GM23248 (cell line): ENCODE data around the gene VSIG2. TPM values are rescaled to one million over a fixed set of nuclear protein-coding genes. Genes with fewer than 3 reads are reported as not detected.

Experiments
- DNase-seq: peaks from one replicate; pipeline ENCODE4 v3.0.0-alpha.2; 2015
- H2AFZ ChIP-seq: fragments of 200-600 bp; sonication (generic); 2 replicates; pipeline ENCODE4 v1.6.1; 2016; ENCODE audit warnings: antibody characterized with exemption
- H3F3A ChIP-seq: fragments of 200-600 bp; sonication (generic); 2 replicates; pipeline ENCODE4 v1.6.1; 2016; ENCODE audit warnings: mild to moderate bottlenecking, antibody characterized with exemption, mixed run types; ENCODE audit not compliant: insufficient read depth
- H3K27ac ChIP-seq: fragments of 200-600 bp; sonication (generic); 2 replicates; pipeline ENCODE4 v1.5.1; 2016; ENCODE audit warnings: mild to moderate bottlenecking
- H3K27me3 ChIP-seq: fragments of 200-600 bp; sonication (generic); replicated peaks from 2 replicates; pipeline ENCODE4 v1.6.1; 2016; ENCODE audit warnings: mild to moderate bottlenecking; ENCODE audit not compliant: insufficient read depth
- H3K36me3 ChIP-seq: fragments of 200-600 bp; sonication (generic); 2 replicates; pipeline ENCODE4 v1.6.1; 2016; ENCODE audit warnings: low read depth, mild to moderate bottlenecking
- H3K4me1 ChIP-seq: fragments of 200-600 bp; sonication (generic); 2 replicates; pipeline ENCODE4 v1.6.1; 2016; ENCODE audit warnings: mild to moderate bottlenecking; ENCODE audit not compliant: insufficient read depth
- H3K4me2 ChIP-seq: fragments of 200-600 bp; sonication (generic); one replicate; pipeline ENCODE4 v1.6.1; 2016; ENCODE audit warnings: mild to moderate bottlenecking; ENCODE audit not compliant: unreplicated experiment
- H3K4me3 ChIP-seq: fragments of 200-600 bp; sonication (generic); 2 replicates; pipeline ENCODE4 v1.5.1; 2016; ENCODE audit warnings: mild to moderate bottlenecking
- H3K79me2 ChIP-seq: fragments of 200-600 bp; sonication (generic); 2 replicates; pipeline ENCODE4 v1.6.1; 2016; ENCODE audit warnings: mild to moderate bottlenecking; ENCODE audit not compliant: insufficient read depth
- H3K9ac ChIP-seq: fragments of 200-600 bp; sonication (generic); 2 replicates; pipeline ENCODE4 v1.6.1; 2016; ENCODE audit warnings: mild to moderate bottlenecking
- H3K9me2 ChIP-seq: fragments of 200-600 bp; sonication (generic); 2 replicates; pipeline ENCODE4 v1.6.1; 2016; ENCODE audit warnings: mixed run types, mild to moderate bottlenecking, moderate library complexity; ENCODE audit not compliant: insufficient read depth
- H3K9me3 ChIP-seq: fragments of 200-600 bp; sonication (generic); one replicate; pipeline ENCODE4 v1.6.1; 2017; ENCODE audit warnings: low read depth
- H4K20me1 ChIP-seq: fragments of 200-600 bp; sonication (generic); 2 replicates; pipeline ENCODE4 v1.6.0; 2016; ENCODE audit not compliant: insufficient read depth
- EZH2 ChIP-seq: fragments of 200-600 bp; sonication (generic); IDR thresholded peaks from 2 replicates; pipeline ENCODE4 v1.6.1; 2018; ENCODE audit warnings: antibody characterized with exemption, mild to moderate bottlenecking; ENCODE audit not compliant: insufficient read depth, poor library complexity, severe bottlenecking
- EZH2phosphoT487 ChIP-seq: fragments of 200-600 bp; sonication (generic); IDR thresholded peaks from 2 replicates; pipeline ENCODE4 v1.6.1; 2018; ENCODE audit warnings: antibody characterized with exemption, moderate library complexity, mild to moderate bottlenecking, low read depth; ENCODE audit not compliant: insufficient read depth
- WGBS, 2 experiments: methylation state at CpG; one replicate each; pipeline ENCODE4 v1.1.6; 2015 to 2017; ENCODE audit warnings: low lambda C conversion rate in 2 of 2, low coverage in 1 of 2; ENCODE audit errors: missing lambda C conversion rate in 2 of 2; 5-methylcytosine and 5-hydroxymethylcytosine counted together
- in situ Hi-C: fragments of 300-500 bp; cut with MboI; formaldehyde crosslinking; loops from 2 replicates; pipeline ENCODE4 v1.15.0; 2020
- polyA plus RNA-seq: library from polyadenylated mRNA; unstranded; fragments of >200 nt; fragmentation: Nextera tagmentation; extraction: Ambion mirVana; gene quantifications from 2 replicates; pipeline ENCODE4 v1.2.1, GENCODE V29; 2016
- total RNA-seq: library from RNA; depleted of rRNA; stranded (reverse); fragments of >200 nt; shearing (Covaris generic); gene quantifications from 2 replicates; pipeline ENCODE4 v1.2.3, GENCODE V29; 2014; rRNA removed

VSIG2 gene
- total RNA-seq (not detected in 2 replicates), polyA plus RNA-seq (not detected in 2 replicates)

GRCh38 chr11:124751741-124752470, at the start of gene VSIG2:
Gene VSIG2 (minus strand): TSS chr11:124752255. CDS start chr11:124752137, 118 bp downstream.
- H3K9ac ChIP-seq: no peak within 1 kb of the TSS
- no peaks in the 10 kb centered on the region for H3F3A ChIP-seq
- no peak within 1 kb of the TSS for H3K27ac ChIP-seq
- H3K9me3 ChIP-seq: no peaks in the 10 kb centered on the region
- no peaks in the 10 kb centered on the region for H4K20me1 ChIP-seq
- TF ChIP-seq EZH2phosphoT487 (no peak), EZH2 (peak; percentile 14)
- H3K4me1 ChIP-seq: no peaks in the 10 kb centered on the region
- in situ Hi-C loops: no loop called here
- no peaks in the 10 kb centered on the region for H3K36me3 ChIP-seq
- H3K4me3 ChIP-seq: no peak within 1 kb of the TSS
- H3K4me2 ChIP-seq: no peak within 1 kb of the TSS
- no peak for DNase-seq
- peaks cover 40% of the 10 kb centered on the region for H3K27me3 ChIP-seq
- 11 to 19% methylated on average over 41 of the region's 42 CpGs for WGBS, 2 experiments
- H3K9me2 ChIP-seq: no peaks in the 10 kb centered on the region
- no peaks in the 10 kb centered on the region for H3K79me2 ChIP-seq
- H2AFZ ChIP-seq: no peak within 1 kb of the TSS

GRCh38 chr11:124801014-124801413, 49.0 kb upstream of the VSIG2 start:
- in situ Hi-C loops: no loop called here

GRCh38 chr11:124800226-124800929, 48.3 kb upstream of the VSIG2 start, which contains the start of gene MSANTD2:
Gene MSANTD2 (minus strand): TSS chr11:124800406. CDS start chr11:124800380, 26 bp downstream.
- no peak for TF ChIP-seq EZH2
- no peak for TF ChIP-seq EZH2phosphoT487
- Histone ChIP-seq H3K79me2 (peaks cover 47% of the 10 kb centered on the region), H3K27me3 (no peaks in the 10 kb centered on the region), H3K9me2 (no peaks in the 10 kb centered on the region), H3K9ac (peak within 1 kb of the TSS; percentile 92), H3K9me3 (no peaks in the 10 kb centered on the region), H3K4me2 (peak within 1 kb of the TSS; percentile 81), H3K36me3 (no peaks in the 10 kb centered on the region), H3K4me1 (peaks cover 26% of the 10 kb centered on the region), H2AFZ (peak within 1 kb of the TSS; percentile 85), H4K20me1 (peaks cover 12% of the 10 kb centered on the region), H3K4me3 (peak within 1 kb of the TSS; percentile 95), H3K27ac (peak within 1 kb of the TSS; percentile 91), H3F3A (peaks cover 23% of the 10 kb centered on the region)
- peak; percentile 90 for DNase-seq
- in situ Hi-C loops: no loop called here
- 1% methylated on average over 28 to 46 of the region's 62 CpGs for WGBS, 2 experiments

More at GRCh38 chr11:124801014-124801413, 49.0 kb upstream of the VSIG2 start:
- H3F3A ChIP-seq: peaks cover 23% of the 10 kb centered on the region
- peak overlapping the region; percentile 81 for H3K4me2 ChIP-seq
- H3K79me2 ChIP-seq: peaks cover 40% of the 10 kb centered on the region
- 1% methylated on average over 8 of the region's 8 CpGs for WGBS, 2 experiments
- peaks cover 26% of the 10 kb centered on the region for H3K4me1 ChIP-seq
- H3K4me3 ChIP-seq: peak overlapping the region; percentile 95
- peak; percentile 69 for DNase-seq
- H3K9ac ChIP-seq: peak overlapping the region; percentile 92
- H3K36me3 ChIP-seq: no peaks in the 10 kb centered on the region
- TF ChIP-seq EZH2phosphoT487: no peak
- no peak for TF ChIP-seq EZH2
- no peaks in the 10 kb centered on the region for H3K9me2 ChIP-seq
- peaks cover 12% of the 10 kb centered on the region for H4K20me1 ChIP-seq
- peak overlapping the region; percentile 91 for H3K27ac ChIP-seq
- H2AFZ ChIP-seq: peak overlapping the region; percentile 85
- no peaks in the 10 kb centered on the region for H3K9me3 ChIP-seq
- no peaks in the 10 kb centered on the region for H3K27me3 ChIP-seq

DNA sequence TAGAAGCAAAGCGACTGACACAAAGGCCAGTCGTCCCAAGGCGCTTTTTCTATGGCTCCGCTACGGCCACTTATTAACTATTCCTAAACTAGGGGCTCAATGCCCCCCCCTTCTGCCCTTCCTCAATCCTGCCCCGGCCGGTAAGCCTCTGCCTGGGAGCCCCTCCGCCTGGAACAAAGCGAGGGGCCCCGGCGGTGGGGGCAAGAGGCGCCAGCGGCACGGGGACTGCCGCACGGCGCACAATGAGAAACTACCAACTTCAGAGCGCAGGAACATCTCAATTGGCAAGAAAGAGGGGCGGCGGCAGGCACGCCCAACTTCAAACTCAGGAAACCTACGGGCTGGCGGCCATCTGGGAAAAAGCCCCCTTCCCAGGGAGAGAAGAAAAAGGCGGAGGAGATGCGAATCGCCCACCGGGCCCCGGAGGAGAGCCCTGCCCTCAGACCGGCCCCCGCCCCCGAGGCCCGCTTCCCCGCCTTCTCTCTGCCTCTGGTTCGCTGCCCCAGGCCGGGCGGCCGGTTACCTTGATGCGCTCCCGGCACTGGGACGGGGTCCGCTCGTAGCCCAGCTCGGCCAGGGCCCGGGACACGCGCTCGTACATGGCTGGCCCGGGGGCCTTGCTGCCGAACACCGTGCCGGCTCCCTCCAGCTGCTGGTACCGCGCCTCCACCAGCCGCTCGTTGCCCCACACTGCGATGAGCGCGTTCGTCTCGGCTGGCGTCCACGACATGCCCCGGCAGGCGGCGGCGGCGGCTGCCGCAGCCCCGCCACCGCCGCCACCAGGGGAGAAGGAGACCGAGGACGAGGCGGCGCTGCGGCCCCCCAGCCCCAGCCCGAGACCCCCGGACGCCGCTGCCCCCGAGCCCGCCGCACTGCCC, 47.5 kb upstream of the VSIG2 start:
- peaks cover 12% of the 10 kb centered on the region for H4K20me1 ChIP-seq
- peak overlapping the region; percentile 85 for H2AFZ ChIP-seq
- in situ Hi-C loops: no loop called here
- peak overlapping the region; percentile 95 for H3K4me3 ChIP-seq
- no peaks in the 10 kb centered on the region for H3K27me3 ChIP-seq
- peak overlapping the region; percentile 92 for H3K9ac ChIP-seq
- peaks cover 26% of the 10 kb centered on the region for H3K4me1 ChIP-seq
- H3K9me2 ChIP-seq: no peaks in the 10 kb centered on the region
- DNase-seq: peak; percentile 69
- TF ChIP-seq EZH2 (no peak), EZH2phosphoT487 (no peak)
- H3K27ac ChIP-seq: peak overlapping the region; percentile 91
- no peaks in the 10 kb centered on the region for H3K36me3 ChIP-seq
- no peaks in the 10 kb centered on the region for H3K9me3 ChIP-seq
- H3K79me2 ChIP-seq: peaks cover 55% of the 10 kb centered on the region
- 1 to 2% methylated on average over 53 to 83 of the region's 83 CpGs for WGBS, 2 experiments
- H3K4me2 ChIP-seq: peak overlapping the region; percentile 81
- peaks cover 23% of the 10 kb centered on the region for H3F3A ChIP-seq
